GM12892 (cell line): Measurements from ENCODE around the gene ACADS.

Experiments used
- POLR2A ChIP-seq: IDR thresholded peaks from 2 replicates; pipeline ENCODE4 v1.6.1; 2011; ENCODE audit warnings: low read depth, low read length, control low read depth
- POLR2AphosphoS5 ChIP-seq: IDR thresholded peaks from 2 replicates; pipeline ENCODE4 v1.6.1; 2011; ENCODE audit warnings: low read depth, low read length, control low read depth

DNA sequence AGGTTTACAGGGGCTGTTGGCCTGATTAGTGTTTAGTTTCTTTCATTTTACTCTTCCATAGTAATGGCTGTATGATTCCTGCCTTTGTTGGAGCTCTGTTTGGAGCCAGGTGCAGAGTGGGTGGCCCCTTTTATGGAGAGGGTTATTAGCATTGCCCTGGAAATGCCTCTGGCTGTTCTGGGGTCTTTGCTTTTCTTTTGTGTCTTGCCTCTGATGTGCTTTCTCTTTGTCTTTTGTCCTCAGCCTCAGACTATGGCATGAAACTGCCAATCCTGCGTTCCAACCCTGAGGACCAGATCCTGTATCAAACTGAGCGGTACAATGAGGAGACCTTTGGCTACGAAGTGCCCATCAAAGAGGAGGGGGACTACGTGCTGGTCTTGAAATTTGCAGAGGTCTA is 31.8 kb upstream of the ACADS start:
- TF ChIP-seq POLR2A, result no peak
- no peak for TF ChIP-seq POLR2AphosphoS5
